Measurements from ENCODE around the gene KLK3. TPM values are rescaled to one million over a fixed set of nuclear protein-coding genes. Genes with fewer than 3 reads are reported as not detected.

The KLK3 gene
- total and polyA plus RNA-seq, 2 of the 4 experiments (the other 2 are of a cell fraction) = not detected

GRCh38 chr19:50820549-50821247 is 34.0 kb upstream of the KLK3 start:
- peaks cover 42% of the 10 kb centered on the region for H3K27me3 ChIP-seq (ENCODE audit: control insufficient read depth, insufficient read depth, low read length)
- no peaks in the 10 kb centered on the region for H3K9me1 ChIP-seq (ENCODE audit: insufficient read depth, low read length)
- no peak overlapping the region for H3K4me2 ChIP-seq (ENCODE audit: low read depth, low read length)
- H3K9ac ChIP-seq (ENCODE audit: low read depth, low read length) = no peak overlapping the region
- dilution Hi-C loops (cut with HindIII; ENCODE audit: low sequenced_read_pairs, unreplicated experiment) = no loop called here
- DNase-seq (no peak), ATAC-seq (ENCODE audit: low read depth) (no peak; the same call in 1 of the 2 replicates)
- no TSS peak for BruUV-seq (replicated peaks)
- H3K4ac ChIP-seq (ENCODE audit: low read depth, low read length) = no peak overlapping the region
- POLR2A ChIA-PET (ENCODE audit: unreplicated experiment) = no interaction called here
- TF ChIP-seq RFX5 (IDR thresholded peaks at IDR 0.05; ENCODE audit: low read depth, low read length) = no peak
- no peak overlapping the region for H4K5ac ChIP-seq (ENCODE audit: low read depth, low read length)
- H3K56ac ChIP-seq (ENCODE audit: extremely low read depth, insufficient read depth, low read length) = no peak overlapping the region
- H2BK20ac ChIP-seq (ENCODE audit: low read depth, low read length) = no peak overlapping the region
- no peak overlapping the region for H3K4me3 ChIP-seq (ENCODE audit: insufficient read depth, low read depth, low read length)
- H2AK9ac ChIP-seq (replicated peaks; ENCODE audit: low read depth, low read length, poor library complexity) = no peak overlapping the region
- H2BK5ac ChIP-seq (ENCODE audit: low read depth, low read length, poor library complexity, severe bottlenecking) = no peak overlapping the region
- peak overlapping the region; percentile 57 for H2AFZ ChIP-seq (replicated peaks; ENCODE audit: low read length, poor library complexity)
- no peak overlapping the region for H2BK120ac ChIP-seq (ENCODE audit: low read depth, low read length)
- no peak overlapping the region for H4K91ac ChIP-seq (ENCODE audit: insufficient read depth, low read depth, low read length)
- no peaks in the 10 kb centered on the region for H3K4me1 ChIP-seq (ENCODE audit: control insufficient read depth, insufficient read depth, low read length)
- CTCF ChIA-PET = no interaction called here
- H3K27ac ChIP-seq (ENCODE audit: insufficient read depth, low read length) = no peak overlapping the region
- H4K20me1 ChIP-seq (ENCODE audit: insufficient read depth, low read length) = no peaks in the 10 kb centered on the region
- no peak overlapping the region for H4K8ac ChIP-seq (ENCODE audit: low read depth in 2 of 2, low read length in 2 of 2)
- WGBS, 2 experiments (ENCODE audit: extremely low coverage in 2 of 2, insufficient read length in 1 of 2) = 0% methylated on average over 1 of the region's 21 CpGs; no CpG with 5 or more reads in 1 of the 2 experiments
- no peak overlapping the region for H3K14ac ChIP-seq (replicated peaks; ENCODE audit: low read depth, low read length)
- H2BK15ac ChIP-seq (ENCODE audit: low read depth, low read length) = no peak overlapping the region
- no peak overlapping the region for H3K23ac ChIP-seq (ENCODE audit: low read depth, low read length)
- H3K36me3 ChIP-seq (ENCODE audit: control insufficient read depth, insufficient read depth, low read length) = no peaks in the 10 kb centered on the region
- H3K9me3 ChIP-seq (ENCODE audit: control insufficient read depth, insufficient read depth, low read length) = no peaks in the 10 kb centered on the region
- intact Hi-C loops (cut with micrococcal nuclease) = no loop called here
- no peaks in the 10 kb centered on the region for H3K79me1 ChIP-seq (ENCODE audit: low read depth in 1 of 2, low read length in 2 of 2)
- no peak overlapping the region for H2AK5ac ChIP-seq (ENCODE audit: low read depth, low read length)
- in situ Hi-C loops (cut with MboI; ENCODE audit: low sequenced_read_pairs) = no loop called here
- no peak overlapping the region for H3K18ac ChIP-seq (ENCODE audit: low read depth, low read length)
